CD4-positive, alpha-beta T cell treated with Interleukin-21 for 1 hour (primary cell): Measurements from ENCODE around the gene LYPD1.
"Not testable (repeated sequence)": the region's sequence is repeated elsewhere in the genome, so short reads cannot be mapped to it uniquely, and the experiment has no call there.

Experiments
- DNase-seq: peaks from one replicate; pipeline ENCODE4 v3.0.0-alpha.2; 2020

LYPD1 gene, protein sequence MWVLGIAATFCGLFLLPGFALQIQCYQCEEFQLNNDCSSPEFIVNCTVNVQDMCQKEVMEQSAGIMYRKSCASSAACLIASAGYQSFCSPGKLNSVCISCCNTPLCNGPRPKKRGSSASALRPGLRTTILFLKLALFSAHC

DNA sequence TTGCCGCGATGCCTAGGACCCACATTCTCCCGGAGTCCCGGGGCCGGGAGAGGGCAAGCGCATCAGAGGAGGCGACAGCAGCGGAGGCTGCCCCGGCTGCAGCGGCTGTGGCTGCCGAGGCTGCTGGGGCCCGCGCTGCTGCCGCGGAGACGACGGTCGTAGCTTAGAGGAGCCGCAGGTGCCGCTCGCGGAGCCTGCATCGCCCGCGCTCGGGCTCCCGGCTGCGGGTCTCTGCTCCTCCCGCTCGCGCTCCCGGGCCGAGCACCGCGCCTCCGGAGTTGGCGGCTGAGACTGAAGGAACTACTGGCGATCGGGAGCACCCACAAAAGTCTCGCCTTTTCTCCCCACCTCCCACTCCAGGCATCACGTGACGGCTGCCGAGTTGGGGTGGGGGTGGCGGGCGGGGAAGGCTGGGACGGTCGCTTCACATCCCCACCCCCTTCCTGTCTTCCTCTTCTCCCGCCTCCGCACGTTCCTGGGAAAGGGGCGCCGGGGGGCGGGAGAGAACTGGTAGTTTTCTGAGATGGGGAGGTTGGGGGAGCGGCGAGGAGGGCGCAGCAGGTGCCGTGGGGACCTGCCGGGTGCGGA is at the start of gene LYPD1:
TSS of gene LYPD1 (minus strand) at position 298 of the 588 bp plus-strand sequence. CDS start at position 25, 273 bp downstream.
- DNase-seq, result no peak

- no peak for DNase-seq
Measured at GRCh38 chr2:132719480-132719879, 49.5 kb upstream of the LYPD1 start.

- no peak for DNase-seq
Measured at GRCh38 chr2:132716954-132717353, 46.9 kb upstream of the LYPD1 start.

DNA sequence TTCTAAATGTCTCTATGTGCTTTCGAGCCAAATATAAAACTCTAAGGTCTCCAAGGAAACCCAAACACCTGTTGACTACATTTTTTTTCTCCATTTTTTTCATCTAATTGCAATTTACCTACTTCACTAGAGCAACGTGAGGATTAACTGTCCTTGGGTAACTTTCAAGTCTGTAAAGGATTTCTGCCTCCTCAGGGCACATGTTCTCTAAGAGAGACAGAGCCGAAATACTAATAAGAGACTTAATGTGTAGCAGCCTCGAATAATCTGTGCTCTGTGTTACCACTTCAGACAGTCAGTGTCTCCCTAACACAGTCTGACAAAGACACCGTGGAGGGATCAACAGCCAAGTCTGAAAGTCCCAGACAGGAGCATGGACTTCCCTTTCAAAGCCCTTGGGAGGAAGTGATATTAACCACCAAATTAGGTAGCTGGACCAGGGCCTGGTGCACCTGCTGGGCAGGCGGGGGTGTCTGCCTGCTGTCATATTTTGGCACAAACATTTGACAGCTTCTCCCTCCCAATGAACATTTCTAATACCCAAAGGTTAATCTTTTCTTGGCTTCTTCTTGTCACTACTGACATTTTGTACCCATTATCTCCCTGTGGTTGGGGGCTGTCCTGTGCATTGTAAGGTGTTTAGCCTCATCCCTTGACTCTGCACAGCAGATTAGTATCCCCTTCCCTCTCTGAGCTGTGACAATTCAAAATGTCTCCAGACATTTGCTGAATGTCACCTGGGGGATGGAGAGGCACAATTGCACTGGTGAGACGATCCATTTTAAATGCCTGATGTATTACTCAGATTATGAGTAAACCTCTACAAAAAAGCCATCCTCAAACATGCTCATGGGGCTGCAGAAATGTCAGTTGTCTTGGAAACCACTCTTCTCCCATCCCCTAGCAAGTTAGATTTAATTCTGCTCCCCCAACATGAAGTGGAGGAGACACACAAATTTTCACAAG is 45.7 kb upstream of the LYPD1 start:
- no peak for DNase-seq

- no peak for DNase-seq
Measured at GRCh38 chr2:132703396-132703795, 33.4 kb upstream of the LYPD1 start.

DNA sequence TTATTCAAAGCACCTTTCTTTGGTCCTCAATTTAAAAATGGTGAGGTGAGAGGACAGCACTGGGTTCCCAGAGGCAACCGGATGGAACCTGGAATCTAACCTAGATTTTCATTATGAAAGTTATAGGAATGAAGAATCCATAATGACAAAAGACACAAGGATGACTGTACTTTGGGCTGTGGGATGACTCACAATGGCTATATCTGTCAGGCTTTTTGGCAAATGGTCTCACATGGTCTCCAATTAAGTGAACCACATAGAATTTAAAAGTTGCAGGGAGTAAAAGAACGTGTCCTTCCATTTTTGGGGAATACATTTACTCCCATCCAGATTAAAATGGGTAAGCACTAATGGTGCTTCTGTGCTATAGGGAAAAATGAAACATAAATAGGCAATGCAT is 31.8 kb upstream of the LYPD1 start:
- DNase-seq, result no peak

DNA sequence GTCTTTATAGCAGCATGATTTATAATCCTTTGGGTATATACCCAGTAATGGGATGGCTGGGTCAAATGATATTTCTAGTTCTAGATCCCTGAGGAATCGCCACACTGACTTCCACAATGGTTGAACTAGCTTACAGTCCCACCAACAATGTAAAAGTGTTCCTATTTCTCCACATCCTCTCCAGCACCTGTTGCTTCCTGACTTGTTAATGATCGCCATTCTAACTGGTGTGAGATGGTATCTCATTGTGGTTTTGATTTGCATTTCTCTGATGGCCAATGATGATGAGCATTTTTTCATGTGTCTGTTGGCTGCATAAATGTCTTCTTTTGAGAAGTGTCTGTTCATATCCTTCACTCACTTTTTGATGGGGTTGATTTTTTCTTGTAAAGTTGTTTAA is 29.8 kb upstream of the LYPD1 start:
- not testable (repeated sequence) for DNase-seq

- not testable (repeated sequence) for DNase-seq
Measured at GRCh38 chr2:132698347-132698746, 28.3 kb upstream of the LYPD1 start.

DNA sequence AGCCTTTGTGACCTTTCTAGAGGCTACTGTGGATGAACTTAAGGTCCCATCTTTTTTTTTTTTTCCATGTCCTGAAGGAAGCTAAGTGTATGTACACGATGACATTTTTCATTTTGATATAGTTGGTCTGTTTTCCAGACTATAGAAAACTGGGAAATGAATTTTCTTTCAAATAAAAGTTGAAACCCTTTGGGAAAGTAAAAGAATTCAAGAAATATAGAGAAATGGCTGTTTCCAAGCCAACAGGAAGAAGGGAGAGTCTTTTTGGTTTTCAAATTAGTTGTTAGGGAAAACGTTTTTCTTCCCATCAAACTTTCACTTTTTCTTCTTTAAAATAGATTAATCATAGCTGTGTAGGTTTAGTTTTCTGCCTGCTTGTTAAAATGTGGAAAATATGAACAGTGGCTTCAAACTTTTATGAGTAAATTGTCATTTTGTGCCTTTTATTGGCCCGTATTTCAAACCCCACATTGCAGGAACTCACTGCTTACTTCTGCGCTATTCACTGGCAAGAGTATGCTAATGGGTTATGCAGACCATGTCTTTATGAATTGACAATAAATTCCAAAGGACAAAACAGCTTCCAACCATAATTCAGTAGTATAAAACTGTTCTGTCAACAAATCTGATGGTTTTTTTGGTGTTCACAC is 27.7 kb upstream of the LYPD1 start:
- DNase-seq, result no peak

DNA sequence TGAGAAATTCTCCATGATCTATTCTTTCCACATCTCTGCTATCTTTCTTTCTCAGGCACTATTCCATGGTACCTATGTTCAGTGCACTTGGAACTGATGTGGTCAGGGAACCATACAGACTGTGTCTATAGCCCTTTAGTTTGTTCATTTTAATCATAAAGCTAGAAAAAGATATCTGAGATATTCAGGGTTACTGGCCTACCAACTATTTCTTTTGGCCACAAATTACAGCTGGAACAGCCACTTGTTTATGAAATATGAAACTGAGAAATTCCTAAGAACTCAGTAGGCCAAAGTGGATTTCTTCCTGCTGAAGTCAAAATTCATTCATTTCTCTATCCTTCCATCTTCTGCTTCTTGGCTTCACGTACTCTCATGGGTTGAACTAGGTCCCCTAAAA is 22.8 kb upstream of the LYPD1 start:
- no peak for DNase-seq

GRCh38 chr2:132691556-132691955 is 21.6 kb upstream of the LYPD1 start:
- DNase-seq, result no peak

DNA sequence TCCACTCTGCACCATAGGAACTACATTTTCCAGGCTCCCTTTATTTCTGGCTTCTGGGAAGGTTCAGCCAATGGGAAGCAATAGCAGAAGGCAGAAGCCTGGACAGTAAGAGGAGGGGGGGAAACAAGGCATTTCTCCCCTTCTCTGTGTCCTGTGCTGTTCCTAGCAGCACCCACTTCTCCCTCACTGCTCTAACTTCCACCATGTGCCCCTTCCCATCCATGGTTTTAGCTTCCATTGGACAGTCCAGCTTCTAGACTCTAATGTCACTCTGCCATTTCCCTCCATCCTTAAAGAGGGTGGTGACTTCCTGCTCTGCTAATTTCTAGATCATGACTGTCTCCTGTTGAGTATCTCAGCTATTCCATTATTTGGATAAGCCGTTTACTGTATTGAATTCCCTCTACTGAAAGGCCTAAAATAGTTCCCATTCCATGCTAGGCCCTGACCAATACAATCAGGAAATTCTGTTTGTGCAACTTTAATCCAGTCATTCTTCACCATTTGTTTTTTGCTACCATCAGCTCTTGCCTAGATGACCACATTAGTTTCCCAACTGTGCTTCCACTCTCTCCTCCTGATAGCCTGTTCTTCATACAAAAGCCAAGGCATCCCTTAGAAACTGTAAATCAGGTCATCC is 20.8 kb upstream of the LYPD1 start:
- no peak for DNase-seq

DNA sequence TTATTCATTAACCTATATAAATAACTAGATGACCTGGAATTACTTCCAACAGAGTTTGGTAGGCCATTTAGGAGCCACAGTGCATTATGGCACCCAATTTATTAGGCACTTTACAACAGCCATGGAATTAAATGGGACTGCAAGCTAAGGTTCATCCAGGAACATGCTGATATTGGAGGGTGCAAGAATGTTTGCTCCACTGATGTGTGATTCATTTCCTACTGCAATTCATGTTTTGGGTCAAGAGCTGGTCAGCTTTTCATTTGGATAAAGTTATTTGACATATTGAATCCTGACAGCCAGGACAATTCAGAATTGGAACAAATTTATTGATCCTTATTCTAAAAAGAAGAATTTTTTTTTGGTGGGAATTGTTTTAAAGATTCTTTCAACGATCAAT is 11.8 kb upstream of the LYPD1 start:
- DNase-seq, result no peak

DNA sequence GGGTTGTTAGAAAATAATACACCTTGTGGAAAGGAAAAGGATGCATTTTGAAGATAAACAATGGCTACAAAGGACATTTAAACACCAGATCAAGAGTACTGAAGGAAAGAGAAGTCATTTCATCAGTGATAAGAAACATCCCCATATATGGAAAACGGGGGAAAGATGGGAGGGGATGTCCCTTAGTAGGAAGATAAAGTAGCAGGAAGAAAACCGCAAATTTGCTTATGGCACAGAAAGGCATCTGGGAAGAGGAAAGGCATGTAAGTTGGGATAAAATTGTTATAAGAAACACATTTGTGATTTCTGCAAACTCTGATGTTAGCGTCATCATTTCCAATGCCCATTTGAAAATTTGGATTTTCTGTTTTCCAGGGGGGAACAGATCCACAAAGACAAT is 10.5 kb upstream of the LYPD1 start:
- no peak for DNase-seq

GRCh38 chr2:132678483-132678882 is 8.5 kb upstream of the LYPD1 start:
- DNase-seq, result no peak

GRCh38 chr2:132677661-132678060 is 7.7 kb upstream of the LYPD1 start:
- no peak for DNase-seq

- DNase-seq, result no peak
Measured at GRCh38 chr2:132676999-132677398, 7.0 kb upstream of the LYPD1 start.

DNA sequence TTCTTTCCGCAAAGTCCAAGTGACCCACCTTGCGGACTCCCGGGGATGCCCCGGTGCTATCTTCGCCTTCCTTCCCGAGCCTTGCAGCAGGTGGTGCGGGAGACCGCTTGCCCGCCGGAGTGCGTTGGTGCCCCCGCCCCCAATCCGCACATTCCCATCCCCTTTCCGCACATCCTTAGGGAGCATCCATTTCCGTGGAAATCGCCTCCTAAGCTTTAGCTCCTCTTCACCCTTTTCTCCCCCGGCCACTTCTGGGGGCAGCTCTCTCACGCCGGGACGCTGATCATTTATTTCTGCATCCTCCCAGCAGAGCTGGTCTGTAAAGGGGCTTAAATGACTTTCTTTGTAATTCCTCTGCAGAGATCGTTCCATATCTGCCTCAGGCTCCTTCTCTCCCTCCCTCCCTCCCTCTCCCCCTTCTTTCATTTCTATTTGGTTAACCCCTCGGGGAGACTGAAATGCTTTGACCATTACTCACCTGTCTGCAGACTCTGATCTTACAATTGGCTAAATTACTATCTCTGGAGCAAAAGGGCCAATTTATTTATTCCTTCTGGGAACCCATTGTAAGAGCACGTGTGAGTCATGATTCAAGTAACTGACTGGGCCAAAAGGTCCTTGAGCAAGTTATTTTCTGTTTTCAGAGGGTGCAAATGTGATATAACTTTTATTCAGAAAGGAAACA is 1.3 kb upstream of the LYPD1 start:
- DNase-seq, result no peak

DNA sequence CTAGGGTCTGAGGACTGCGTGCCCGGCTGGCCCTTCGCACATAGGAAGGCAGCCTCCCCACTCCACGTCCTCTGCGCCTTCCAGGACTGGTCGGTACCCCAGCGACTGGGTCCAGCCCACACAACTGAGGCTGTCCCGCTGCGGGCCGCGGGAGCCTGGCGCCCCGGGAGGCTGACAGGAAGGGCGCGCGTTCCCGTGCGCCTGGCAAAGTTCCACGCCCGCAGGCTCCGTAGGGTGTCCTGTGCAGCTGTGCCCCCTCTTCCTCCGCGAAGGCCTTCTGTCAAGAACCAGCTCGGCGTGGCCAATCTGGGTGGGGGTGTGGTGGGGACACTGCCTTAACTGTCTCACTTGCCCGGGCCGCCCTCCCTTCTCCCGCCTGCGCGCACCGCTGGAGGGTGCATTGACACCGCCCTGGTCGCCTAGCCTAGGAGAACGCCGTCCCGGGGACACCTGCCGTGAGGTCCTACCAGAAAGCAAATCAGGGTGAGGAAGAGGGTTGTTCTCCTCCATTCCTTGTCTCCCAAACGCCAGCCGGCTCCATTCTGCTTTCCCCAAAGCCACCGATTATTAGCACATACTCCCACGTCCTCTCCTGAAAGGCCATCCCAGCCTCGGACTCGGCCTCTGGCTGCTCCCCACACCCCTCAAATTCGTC is 618 bp upstream of the LYPD1 start:
- DNase-seq, result no peak

- no peak for DNase-seq
Measured at GRCh38 chr2:132668987-132669907, 758 bp downstream of the LYPD1 start.
